MM.1S (cell line): ENCODE measurements around the gene UBFD1.

Experiments
- EZH2 ChIP-seq: fragments of 300-600 bp; sonication (generic); optimal IDR thresholded peaks from 2 replicates; pipeline ENCODE3; 2017; ENCODE audit warnings: low read depth, mild to moderate bottlenecking, antibody characterized with exemption, low read length, mixed read lengths
- TF ChIP-seq, protein P1 (sequence below): fragments of 300-600 bp; sonication (generic); IDR thresholded peaks from 2 replicates; pipeline ENCODE4 v1.5.1; 2016; ENCODE audit warnings: antibody characterized with exemption, low read length, mixed read lengths

- TF ChIP-seq, protein P1, sequence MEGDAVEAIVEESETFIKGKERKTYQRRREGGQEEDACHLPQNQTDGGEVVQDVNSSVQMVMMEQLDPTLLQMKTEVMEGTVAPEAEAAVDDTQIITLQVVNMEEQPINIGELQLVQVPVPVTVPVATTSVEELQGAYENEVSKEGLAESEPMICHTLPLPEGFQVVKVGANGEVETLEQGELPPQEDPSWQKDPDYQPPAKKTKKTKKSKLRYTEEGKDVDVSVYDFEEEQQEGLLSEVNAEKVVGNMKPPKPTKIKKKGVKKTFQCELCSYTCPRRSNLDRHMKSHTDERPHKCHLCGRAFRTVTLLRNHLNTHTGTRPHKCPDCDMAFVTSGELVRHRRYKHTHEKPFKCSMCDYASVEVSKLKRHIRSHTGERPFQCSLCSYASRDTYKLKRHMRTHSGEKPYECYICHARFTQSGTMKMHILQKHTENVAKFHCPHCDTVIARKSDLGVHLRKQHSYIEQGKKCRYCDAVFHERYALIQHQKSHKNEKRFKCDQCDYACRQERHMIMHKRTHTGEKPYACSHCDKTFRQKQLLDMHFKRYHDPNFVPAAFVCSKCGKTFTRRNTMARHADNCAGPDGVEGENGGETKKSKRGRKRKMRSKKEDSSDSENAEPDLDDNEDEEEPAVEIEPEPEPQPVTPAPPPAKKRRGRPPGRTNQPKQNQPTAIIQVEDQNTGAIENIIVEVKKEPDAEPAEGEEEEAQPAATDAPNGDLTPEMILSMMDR: no peak
- TF ChIP-seq EZH2: no peak
These were observed 45.8 kb upstream of the UBFD1 start for GRCh38 chr16:23511731-23512130.
